WTC11 (cell line): ENCODE results near the gene CYTH3. TPM values are rescaled to one million over a fixed set of nuclear protein-coding genes. Genes with fewer than 3 reads are reported as not detected.

Experiments
- ATAC-seq: fragments of 200-7000 bp; cut with Tn5 transposase; 2 replicates; pipeline ENCODE4 v1.10.0; 2021; ENCODE audit warnings: mild to moderate bottlenecking, moderate library complexity
- CTCF ChIA-PET: fragments of 300-600 bp; sonication (Branson Sonifier 250); formaldehyde crosslinking; loops from one replicate; lab custom pipeline; 2021; ENCODE audit warnings: antibody characterized with exemption; lab: Charles Lee
- POLR2A ChIA-PET: fragments of 350-600 bp; sonication (Branson Sonifier 250); formaldehyde crosslinking; loops from one replicate; lab custom pipeline; 2021; ENCODE audit warnings: antibody characterized with exemption; lab: Charles Lee
- DNase-seq: peaks from one replicate; pipeline ENCODE4 v3.0.0; 2021; ENCODE audit warnings: low spot score
- H3K27ac Mint-ChIP-seq: 2 replicates; pipeline ENCODE4 v1.8.0; 2021; ENCODE audit warnings: mixed read lengths
- H3K27me3 Mint-ChIP-seq: 2 replicates; pipeline ENCODE4 v1.8.0; 2021; ENCODE audit warnings: low read depth, mild to moderate bottlenecking, moderate library complexity, mixed read lengths
- H3K36me3 Mint-ChIP-seq: 2 replicates; pipeline ENCODE4 v1.8.0; 2021; ENCODE audit warnings: mixed read lengths
- H3K4me1 Mint-ChIP-seq: 2 replicates; pipeline ENCODE4 v1.8.0; 2022; ENCODE audit warnings: mixed read lengths
- H3K4me3 Mint-ChIP-seq: 2 replicates; pipeline ENCODE4 v1.8.0; 2021; ENCODE audit warnings: mild to moderate bottlenecking, moderate library complexity, mixed read lengths
- H3K9me3 Mint-ChIP-seq: 2 replicates; pipeline ENCODE4 v1.8.0; 2021; ENCODE audit warnings: mixed read lengths
- AR ChIP-seq: fragments of 250-450 bp; sonication (Bioruptor Pico); IDR thresholded peaks from 2 replicates; pipeline ENCODE4 v1.9.0; 2021; ENCODE audit warnings: mild to moderate bottlenecking
- ATF1 ChIP-seq: sonication (generic); formaldehyde crosslinking; IDR thresholded peaks from 2 replicates; pipeline ENCODE4 v1.8.1; 2023; ENCODE audit warnings: mild to moderate bottlenecking, moderate library complexity, missing genetic modification reagents
- ESRRA ChIP-seq: sonication (generic); formaldehyde crosslinking; IDR thresholded peaks from 2 replicates; pipeline ENCODE4 v1.8.1; 2022; ENCODE audit warnings: mild to moderate bottlenecking, missing genetic modification reagents, borderline replicate concordance
- ETV6 ChIP-seq: sonication (generic); formaldehyde crosslinking; IDR thresholded peaks from 2 replicates; pipeline ENCODE4 v1.8.1; 2022; ENCODE audit warnings: mild to moderate bottlenecking, missing genetic modification reagents
- FOXK1 ChIP-seq: sonication (generic); formaldehyde crosslinking; IDR thresholded peaks from 2 replicates; pipeline ENCODE4 v1.8.0; 2022; ENCODE audit warnings: mild to moderate bottlenecking, moderate library complexity, missing genetic modification reagents
- GABPB1 ChIP-seq: sonication (generic); formaldehyde crosslinking; IDR thresholded peaks from 2 replicates; pipeline ENCODE4 v1.8.1; 2023; ENCODE audit warnings: mild to moderate bottlenecking, missing genetic modification reagents
- GRHL2 ChIP-seq: fragments of 250-450 bp; sonication (Bioruptor Pico); IDR thresholded peaks from 2 replicates; pipeline ENCODE4 v1.8.0; 2022; ENCODE audit warnings: mild to moderate bottlenecking, moderate library complexity; ENCODE audit not compliant: insufficient replicate concordance, severe bottlenecking
- IRF2 ChIP-seq: sonication (generic); formaldehyde crosslinking; IDR thresholded peaks from 2 replicates; pipeline ENCODE4 v1.8.0; 2022; ENCODE audit warnings: low read depth, missing genetic modification reagents, borderline replicate concordance
- MXD4 ChIP-seq: fragments of 250-450 bp; sonication (Bioruptor Pico); IDR thresholded peaks from 2 replicates; pipeline ENCODE4 v1.8.0; 2021; ENCODE audit warnings: mild to moderate bottlenecking, moderate library complexity, borderline replicate concordance
- MYBL2 ChIP-seq: sonication (generic); formaldehyde crosslinking; IDR thresholded peaks from 2 replicates; pipeline ENCODE4 v1.8.1; 2023; ENCODE audit warnings: mild to moderate bottlenecking, moderate library complexity, missing genetic modification reagents
- NFE2L1 ChIP-seq: sonication (generic); formaldehyde crosslinking; IDR thresholded peaks from 2 replicates; pipeline ENCODE4 v1.8.1; 2023; ENCODE audit warnings: missing genetic modification reagents
- NR2C2 ChIP-seq: sonication (generic); formaldehyde crosslinking; IDR thresholded peaks from 2 replicates; pipeline ENCODE4 v1.8.0; 2022; ENCODE audit warnings: mild to moderate bottlenecking, missing genetic modification reagents
- RELA ChIP-seq: sonication (generic); formaldehyde crosslinking; IDR thresholded peaks from 2 replicates; pipeline ENCODE4 v1.8.1; 2022; ENCODE audit warnings: missing genetic modification reagents, mild to moderate bottlenecking, borderline replicate concordance
- SMAD4 ChIP-seq: sonication (generic); formaldehyde crosslinking; IDR thresholded peaks from 2 replicates; pipeline ENCODE4 v1.8.0; 2022; ENCODE audit warnings: mild to moderate bottlenecking, missing genetic modification reagents
- SOX15 ChIP-seq: fragments of 250-450 bp; sonication (Bioruptor Pico); IDR thresholded peaks from 2 replicates; pipeline ENCODE4 v1.9.0; 2021; ENCODE audit warnings: mild to moderate bottlenecking
- SP1 ChIP-seq: sonication (generic); formaldehyde crosslinking; conservative IDR thresholded peaks from 2 replicates; pipeline ENCODE4 v1.8.1; 2022; ENCODE audit warnings: missing genetic modification reagents
- TEAD1 ChIP-seq: sonication (generic); formaldehyde crosslinking; IDR thresholded peaks from 2 replicates; pipeline ENCODE4 v1.8.0; 2022; ENCODE audit warnings: mild to moderate bottlenecking, missing genetic modification reagents
- ZNF396 ChIP-seq: fragments of 250-450 bp; sonication (Bioruptor Pico); IDR thresholded peaks from 2 replicates; pipeline ENCODE4 v1.8.0; 2021; ENCODE audit warnings: mild to moderate bottlenecking, moderate library complexity, borderline replicate concordance
- ZNF423 ChIP-seq: fragments of 250-450 bp; sonication (Bioruptor Pico); IDR thresholded peaks from 2 replicates; pipeline ENCODE4 v2.1.2; 2022; ENCODE audit warnings: mild to moderate bottlenecking, moderate library complexity
- ZNF532 ChIP-seq: fragments of 250-450 bp; sonication (Bioruptor Pico); IDR thresholded peaks from 2 replicates; pipeline ENCODE4 v1.9.0; 2021; ENCODE audit warnings: mild to moderate bottlenecking, borderline replicate concordance
- total RNA-seq: library from RNA; stranded (reverse); gene quantifications from 3 replicates; pipeline ENCODE4 v1.2.3, GENCODE V29; 2021
- TF ChIP-seq, protein P1 (sequence below): sonication (generic); formaldehyde crosslinking; IDR thresholded peaks from 2 replicates; pipeline ENCODE4 v1.8.0; 2023; ENCODE audit warnings: mild to moderate bottlenecking, missing genetic modification reagents

CYTH3 gene
- total RNA-seq, 1 experiment from 2014 or later = 13.2 TPM

- no peak for DNase-seq
- no peaks in the 10 kb centered on the region for H3K9me3 Mint-ChIP-seq
- CTCF ChIA-PET = interaction anchor here (0.6 to 1.1 kb wide), 5 partner anchors 9 to 97 kb away, joined by 3 to 4 read pairs (median 4); no protein-coding TSS in a partner anchor
- H3K36me3 Mint-ChIP-seq = no peaks in the 10 kb centered on the region
- POLR2A ChIA-PET = no interaction called here
- no peak overlapping the region for H3K4me3 Mint-ChIP-seq
- H3K4me1 Mint-ChIP-seq = peaks cover 42% of the 10 kb centered on the region
- TF ChIP-seq AR (CRISPR knock-in tag) (no peak), ATF1 (CRISPR knock-in tag) (no peak), ETV6 (no peak)
- no peak for ATAC-seq
- peak overlapping the region; percentile 73; the same call in 1 of the 2 replicates for H3K27ac Mint-ChIP-seq
- H3K27me3 Mint-ChIP-seq = no peaks in the 10 kb centered on the region
Measured at GRCh38 chr7:6256677-6257535, 15.5 kb downstream of the CYTH3 start.

GRCh38 chr7:6256109-6256483 lies 16.3 kb downstream of the CYTH3 start:
- DNase-seq (peak; percentile 47), ATAC-seq (peak; percentile 90)
- Mint-ChIP-seq H3K4me3 (no peak overlapping the region), H3K4me1 (peaks cover 40% of the 10 kb centered on the region), H3K27me3 (no peaks in the 10 kb centered on the region), H3K36me3 (no peaks in the 10 kb centered on the region), H3K9me3 (no peaks in the 10 kb centered on the region), H3K27ac (peak overlapping the region; percentile 39)
- ChIA-PET CTCF (interaction anchor here (0.6 to 1.0 kb wide), 2 partner anchors 62 to 130 kb away, joined by 3 to 8 read pairs; no protein-coding TSS in a partner anchor), POLR2A (no interaction called here)
- TF ChIP-seq SP1 (CRISPR knock-in tag) (no peak), NR2C2 (CRISPR knock-in tag) (no peak), ESRRA (no peak), NFE2L1 (no peak), IRF2 (CRISPR knock-in tag) (no peak), ETV6 (no peak), ZNF423 (CRISPR knock-in tag) (no peak), SOX15 (no peak), MXD4 (CRISPR knock-in tag) (no peak), MYBL2 (no peak), TEAD1 (CRISPR knock-in tag) (no peak), RELA (CRISPR knock-in tag) (no peak), FOXK1 (CRISPR knock-in tag) (no peak), GRHL2 (CRISPR knock-in tag) (no peak), GABPB1 (CRISPR knock-in tag) (no peak), SMAD4 (CRISPR knock-in tag) (no peak), ZNF396 (no peak), ZNF532 (CRISPR knock-in tag) (no peak)
- TF ChIP-seq, protein P1, sequence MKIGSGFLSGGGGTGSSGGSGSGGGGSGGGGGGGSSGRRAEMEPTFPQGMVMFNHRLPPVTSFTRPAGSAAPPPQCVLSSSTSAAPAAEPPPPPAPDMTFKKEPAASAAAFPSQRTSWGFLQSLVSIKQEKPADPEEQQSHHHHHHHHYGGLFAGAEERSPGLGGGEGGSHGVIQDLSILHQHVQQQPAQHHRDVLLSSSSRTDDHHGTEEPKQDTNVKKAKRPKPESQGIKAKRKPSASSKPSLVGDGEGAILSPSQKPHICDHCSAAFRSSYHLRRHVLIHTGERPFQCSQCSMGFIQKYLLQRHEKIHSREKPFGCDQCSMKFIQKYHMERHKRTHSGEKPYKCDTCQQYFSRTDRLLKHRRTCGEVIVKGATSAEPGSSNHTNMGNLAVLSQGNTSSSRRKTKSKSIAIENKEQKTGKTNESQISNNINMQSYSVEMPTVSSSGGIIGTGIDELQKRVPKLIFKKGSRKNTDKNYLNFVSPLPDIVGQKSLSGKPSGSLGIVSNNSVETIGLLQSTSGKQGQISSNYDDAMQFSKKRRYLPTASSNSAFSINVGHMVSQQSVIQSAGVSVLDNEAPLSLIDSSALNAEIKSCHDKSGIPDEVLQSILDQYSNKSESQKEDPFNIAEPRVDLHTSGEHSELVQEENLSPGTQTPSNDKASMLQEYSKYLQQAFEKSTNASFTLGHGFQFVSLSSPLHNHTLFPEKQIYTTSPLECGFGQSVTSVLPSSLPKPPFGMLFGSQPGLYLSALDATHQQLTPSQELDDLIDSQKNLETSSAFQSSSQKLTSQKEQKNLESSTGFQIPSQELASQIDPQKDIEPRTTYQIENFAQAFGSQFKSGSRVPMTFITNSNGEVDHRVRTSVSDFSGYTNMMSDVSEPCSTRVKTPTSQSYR (CRISPR knock-in tag) = no peak
